H1 (cell line): ENCODE results near the gene RFK. TPM values are rescaled to one million over a fixed set of nuclear protein-coding genes. Genes with fewer than 3 reads are reported as not detected.

Experiments used
- CTCF ChIA-PET: fragments of 300-600 bp; sonication (Branson Sonifier 250); formaldehyde crosslinking; loops from one replicate; lab custom pipeline; 2021; ENCODE audit not compliant: partially characterized antibody; lab: Charles Lee
- POLR2A ChIA-PET: fragments of 300-600 bp; sonication (Branson Sonifier 250); formaldehyde crosslinking; loops from one replicate; lab custom pipeline; 2021; ENCODE audit warnings: inconsistent platforms; ENCODE audit not compliant: partially characterized antibody; lab: Charles Lee
- DNase-seq, 2 experiments: peaks; one replicate each; pipeline versions ENCODE4 v3.0.0 to v3.0.0-alpha.2; 2010 to 2022; ENCODE audit warnings: low spot score in 2 of 2, low read depth in 1 of 2, mixed read lengths in 1 of 2
- FAIRE-seq: peaks from 2 replicates; lab custom pipeline; 2011; peaks lifted over from hg19 to GRCh38; lab: Jason Lieb, UNC
- H2AFZ ChIP-seq: 2 replicates; pipeline ENCODE4 v1.8.1; 2012; ENCODE audit warnings: low read length, inconsistent platforms
- H2AK5ac ChIP-seq: 2 replicates; pipeline ENCODE4 v1.6.1; 2013; ENCODE audit warnings: low read depth, low read length
- H2BK120ac ChIP-seq: replicated peaks from 2 replicates; pipeline ENCODE3; 2013; ENCODE audit warnings: low read depth, low read length, inconsistent platforms
- H2BK12ac ChIP-seq: 2 replicates; pipeline ENCODE4 v1.6.1; 2013; ENCODE audit warnings: low read depth, low read length
- H2BK15ac ChIP-seq: 2 replicates; pipeline ENCODE4 v1.6.1; 2013; ENCODE audit warnings: low read length
- H2BK20ac ChIP-seq: 2 replicates; pipeline ENCODE4 v1.6.1; 2013; ENCODE audit warnings: low read length
- H2BK5ac ChIP-seq: 2 replicates; pipeline ENCODE4 v1.6.1; 2013; ENCODE audit warnings: low read depth, low read length
- H3K14ac ChIP-seq: 2 replicates; pipeline ENCODE4 v1.6.1; 2013; ENCODE audit warnings: inconsistent platforms; ENCODE audit not compliant: insufficient read length
- H3K18ac ChIP-seq: 2 replicates; pipeline ENCODE4 v1.6.1; 2013; ENCODE audit warnings: low read length; ENCODE audit errors: extremely low read depth
- H3K23ac ChIP-seq: 2 replicates; pipeline ENCODE4 v1.6.1; 2013; ENCODE audit warnings: inconsistent platforms; ENCODE audit not compliant: insufficient read length
- H3K23me2 ChIP-seq: 2 replicates; pipeline ENCODE4 v1.6.1; 2013; ENCODE audit warnings: low read depth, low read length
- H3K27ac ChIP-seq: 2 replicates; pipeline ENCODE4 v1.6.1; 2011; ENCODE audit warnings: low read depth, low read length, inconsistent platforms
- H3K27me3 ChIP-seq, 4 experiments: replicated peaks in 1 of 4; 1 replicate in 1 of 4; 2 replicates in 3 of 4; pipeline versions ENCODE4 v1.6.1 to v1.8.1; 2011 to 2013; ENCODE audit warnings: low read length in 3 of 4, mild to moderate bottlenecking in 3 of 4, inconsistent platforms in 2 of 4, mixed read lengths in 2 of 4, moderate library complexity in 1 of 4; ENCODE audit not compliant: control insufficient read depth in 3 of 4, insufficient read depth in 3 of 4; ENCODE audit errors: extremely low read depth in 1 of 4
- H3K36me3 ChIP-seq, 4 experiments: 2 replicates each; pipeline versions ENCODE4 v1.6.1 to v1.8.1; 2011 to 2013; ENCODE audit warnings: mild to moderate bottlenecking in 4 of 4, low read length in 3 of 4, moderate library complexity in 2 of 4, control low read depth in 1 of 4, inconsistent platforms in 1 of 4; ENCODE audit not compliant: insufficient read depth in 4 of 4, control insufficient read depth in 2 of 4
- H3K4ac ChIP-seq: replicated peaks from 2 replicates; pipeline ENCODE3; 2013; ENCODE audit warnings: low read length, low read depth, mixed read lengths, inconsistent platforms; ENCODE audit not compliant: insufficient read length
- H3K4me1 ChIP-seq, 4 experiments: replicated peaks in 1 of 4; 1 replicate in 1 of 4; 2 replicates in 3 of 4; pipeline versions ENCODE4 v1.6.1 to v1.8.1; 2011 to 2013; ENCODE audit warnings: low read length in 3 of 4, inconsistent platforms in 2 of 4, mixed read lengths in 1 of 4; ENCODE audit not compliant: insufficient read depth in 4 of 4, control insufficient read depth in 3 of 4
- H3K4me2 ChIP-seq, 2 experiments: 2 replicates each; pipeline versions ENCODE4 v1.6.1 to v1.8.1; 2011 to 2013; ENCODE audit warnings: low read depth in 2 of 2, low read length in 2 of 2, control low read depth in 1 of 2, inconsistent platforms in 1 of 2, mild to moderate bottlenecking in 1 of 2; ENCODE audit not compliant: insufficient read depth in 1 of 2
- H3K4me3 ChIP-seq, 4 experiments: fragments of 200-600, 300-600 bp in 1 of 4; sonication (generic), shearing (Covaris generic), sonication (Bioruptor Twin) in 1 of 4; 2 replicates each; pipeline versions ENCODE4 v1.5.1 to v1.8.1; 2011 to 2016; ENCODE audit warnings: low read length in 4 of 4, low read depth in 3 of 4, control low read depth in 2 of 4, inconsistent platforms in 2 of 4, mild to moderate bottlenecking in 2 of 4, mixed read lengths in 1 of 4, moderate library complexity in 1 of 4; ENCODE audit not compliant: insufficient read depth in 2 of 4; ENCODE audit errors: extremely low read depth in 1 of 4
- H3K56ac ChIP-seq: replicated peaks from 2 replicates; pipeline ENCODE3; 2013; ENCODE audit warnings: low read depth, mild to moderate bottlenecking, mixed read lengths, low read length, inconsistent platforms; ENCODE audit not compliant: insufficient read length
- H3K79me1 ChIP-seq: 2 replicates; pipeline ENCODE4 v1.6.1; 2013; ENCODE audit warnings: low read depth, low read length, control low read depth
- H3K79me2 ChIP-seq, 2 experiments: 2 replicates each; pipeline versions ENCODE4 v1.6.1 to v1.8.1; 2012 to 2013; ENCODE audit warnings: low read length in 2 of 2, mild to moderate bottlenecking in 2 of 2, inconsistent platforms in 1 of 2; ENCODE audit not compliant: insufficient read depth in 2 of 2, control insufficient read depth in 1 of 2
- H3K9ac ChIP-seq, 4 experiments: replicated peaks in 1 of 4; 1 replicate in 1 of 4; 2 replicates in 3 of 4; pipeline versions ENCODE4 v1.6.1 to v1.8.1; 2011 to 2013; ENCODE audit warnings: low read depth in 3 of 4, low read length in 3 of 4, control low read depth in 2 of 4, mild to moderate bottlenecking in 2 of 4, moderate library complexity in 2 of 4, inconsistent platforms in 1 of 4; ENCODE audit errors: extremely low read depth in 1 of 4
- H3K9me3 ChIP-seq, 2 experiments: 2 replicates each; pipeline versions ENCODE4 v1.6.1 to v1.8.1; 2012 to 2013; ENCODE audit warnings: mild to moderate bottlenecking in 2 of 2, moderate library complexity in 2 of 2, control low read depth in 1 of 2, inconsistent platforms in 1 of 2, low read depth in 1 of 2, low read length in 1 of 2, mixed read lengths in 1 of 2; ENCODE audit not compliant: insufficient read depth in 2 of 2
- H4K20me1 ChIP-seq, 2 experiments: replicated peaks in 1 of 2; 2 replicates each; pipeline versions ENCODE3 to v1.8.1; 2011 to 2013; ENCODE audit warnings: inconsistent platforms in 2 of 2, low read length in 2 of 2, mild to moderate bottlenecking in 1 of 2; ENCODE audit not compliant: insufficient read depth in 2 of 2, control insufficient read depth in 1 of 2
- H4K5ac ChIP-seq: 2 replicates; pipeline ENCODE4 v1.6.1; 2013; ENCODE audit warnings: low read length, low read depth, mixed read lengths, inconsistent platforms; ENCODE audit not compliant: insufficient read length
- H4K8ac ChIP-seq: 2 replicates; pipeline ENCODE4 v1.8.0; 2013; ENCODE audit warnings: mild to moderate bottlenecking, moderate library complexity, low read length, inconsistent platforms; ENCODE audit not compliant: insufficient read depth; ENCODE audit errors: extremely low read depth
- H4K91ac ChIP-seq: replicated peaks from 2 replicates; pipeline ENCODE3; 2013; ENCODE audit warnings: low read length, mixed read lengths, inconsistent platforms; ENCODE audit not compliant: insufficient read length
- ASH2L ChIP-seq: fragments of 200-600, 300-600 bp; sonication (generic); IDR thresholded peaks from one replicate; pipeline ENCODE4 v1.7.1; 2017; ENCODE audit warnings: low read length
- BCL11A ChIP-seq, 2 experiments: IDR thresholded peaks; one replicate each; pipeline ENCODE4 v1.6.1; 2011; ENCODE audit warnings: low read depth in 2 of 2, low read length in 2 of 2, mild to moderate bottlenecking in 2 of 2
- CEBPB ChIP-seq: IDR thresholded peaks from 2 replicates; pipeline ENCODE4 v1.6.1; 2012; ENCODE audit warnings: low read depth, low read length
- EZH2 ChIP-seq: fragments of 200-600 bp; sonication (generic); IDR thresholded peaks from 2 replicates; pipeline ENCODE4 v1.7.1; 2012; ENCODE audit warnings: low read depth, mild to moderate bottlenecking, moderate library complexity, low read length, inconsistent platforms; ENCODE audit not compliant: severe bottlenecking
- GABPA ChIP-seq: IDR thresholded peaks from 2 replicates; pipeline ENCODE4 v1.6.1; 2011; ENCODE audit warnings: mild to moderate bottlenecking, low read length, moderate library complexity, borderline replicate concordance; ENCODE audit not compliant: insufficient read depth
- HDAC6 ChIP-seq: IDR thresholded peaks from one replicate; pipeline ENCODE4 v1.7.1; 2012; ENCODE audit warnings: low read depth, mild to moderate bottlenecking, inconsistent platforms, low read length, moderate library complexity
- KDM1A ChIP-seq: fragments of 200-600, 300-600 bp; sonication (generic); IDR thresholded peaks from 2 replicates; pipeline ENCODE4 v1.7.1; 2016; ENCODE audit warnings: mild to moderate bottlenecking, low read length, borderline replicate concordance
- POLR2AphosphoS5 ChIP-seq: IDR thresholded peaks from 2 replicates; pipeline ENCODE4 v1.6.1; 2011; ENCODE audit warnings: low read depth, low read length
- POU5F1 ChIP-seq: IDR thresholded peaks from 2 replicates; pipeline ENCODE4 v1.6.1; 2011; ENCODE audit warnings: low read depth, mild to moderate bottlenecking, low read length, moderate library complexity
- RFX5 ChIP-seq: IDR thresholded peaks from 2 replicates; pipeline ENCODE4 v1.6.1; 2011; ENCODE audit warnings: low read depth, low read length, improper control_type of control experiment, borderline replicate concordance
- SRF ChIP-seq: IDR thresholded peaks from 2 replicates; pipeline ENCODE4 v1.6.1; 2011; ENCODE audit warnings: mild to moderate bottlenecking, low read depth, low read length, moderate library complexity
- TBP ChIP-seq: IDR thresholded peaks from 2 replicates; pipeline ENCODE4 v1.6.1; 2011; ENCODE audit warnings: low read depth, low read length, improper control_type of control experiment
- WGBS, 2 experiments: shearing (Covaris generic) in 1 of 2; methylation state at CpG; one replicate each; pipeline versions ENCODE4 v1.1.6 to v1.1.7; 2013 to 2015; ENCODE audit warnings: low lambda C conversion rate in 2 of 2, mixed read lengths in 2 of 2, inconsistent platforms in 1 of 2, low coverage in 1 of 2, missing lambda C conversion rate in 1 of 2; ENCODE audit not compliant: insufficient replicate concordance in 2 of 2, insufficient coverage in 1 of 2, insufficient read length in 1 of 2; ENCODE audit errors: extremely low coverage in 1 of 2, missing lambda C conversion rate in 1 of 2; 5-methylcytosine and 5-hydroxymethylcytosine counted together
- polyA plus RNA-seq, 7 experiments: library from polyadenylated mRNA; depleted of rRNA in 3 of 7; stranded (reverse) in 5 of 7; unstranded in 2 of 7; fragments of >200 nt in 5 of 7; fragments of 200-250 nt in 2 of 7; gene quantifications; 1 replicate in 5 of 7; 2 replicates in 1 of 7; 4 replicates in 1 of 7; pipeline versions ENCODE4 v1.2.1 to v1.2.3, GENCODE V29; 2011 to 2013; ENCODE audit warnings: missing spikeins in 2 of 7, mixed read lengths in 2 of 7
- total RNA-seq: library from RNA; stranded (reverse); fragmentation: NEBNext Ultra II Directional; extraction: Animal tissue kit (Norgen Biotek cat#: 25700); gene quantifications from 2 replicates; pipeline ENCODE4 v1.2.1, GENCODE V29; 2021
- TF ChIP-seq, protein P1 (sequence below): IDR thresholded peaks from 2 replicates; pipeline ENCODE4 v1.6.1; 2012; ENCODE audit warnings: low read length, inconsistent platforms

The RFK gene
- total and polyA plus RNA-seq, 2 of the 8 experiments (the other 6 are each of a cell fraction or from before 2014, with no cell fraction given) = 4.3 to 10.6 TPM

DNA sequence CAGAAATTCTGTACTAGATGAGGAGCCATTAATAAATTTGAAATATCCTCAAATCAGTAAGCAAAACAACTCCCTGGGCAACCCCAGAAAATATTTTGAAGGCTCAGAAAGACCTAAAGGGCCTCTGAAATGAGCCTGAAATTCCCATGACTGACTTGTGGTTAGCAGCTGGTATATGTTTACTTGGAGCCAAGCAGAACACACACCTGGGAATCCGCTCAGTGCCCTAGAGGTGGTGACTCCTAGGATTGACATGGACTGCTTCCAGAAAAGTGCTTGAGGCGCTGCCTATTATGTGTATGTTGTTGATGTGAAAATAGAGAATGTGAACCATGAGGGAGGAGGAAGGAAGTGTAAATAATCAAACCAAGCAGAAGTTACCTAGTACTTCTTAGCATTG is 14.7 kb downstream of the RFK start:
- Histone ChIP-seq H2BK5ac (no peak overlapping the region), H3K79me1 (no peaks in the 10 kb centered on the region), H2AK5ac (no peak overlapping the region), H4K91ac (no peak overlapping the region), H3K9ac (no peak overlapping the region), H3K18ac (no peak overlapping the region), H3K79me2 (no peaks in the 10 kb centered on the region), H3K4me2 (no peak overlapping the region), H3K27me3 (no peaks in the 10 kb centered on the region), H4K8ac (no peak overlapping the region), H3K4me1 (no peaks in the 10 kb centered on the region), H2BK120ac (no peak overlapping the region), H2BK12ac (no peak overlapping the region), H3K4me3 (no peak overlapping the region), H3K56ac (no peak overlapping the region), H3K27ac (no peak overlapping the region), H3K9me3 (no peaks in the 10 kb centered on the region), H2BK20ac (no peak overlapping the region), H3K23ac (no peak overlapping the region), H4K5ac (no peak overlapping the region), H3K23me2 (no peaks in the 10 kb centered on the region), H2AFZ (no peak overlapping the region), H3K14ac (no peak overlapping the region), H3K36me3 (no peaks in the 10 kb centered on the region), H3K4ac (no peak overlapping the region), H2BK15ac (no peak overlapping the region), H4K20me1 (no peaks in the 10 kb centered on the region)
- CTCF ChIA-PET = interaction anchor here (1.2 to 4.9 kb wide), 3 partner anchors 14 to 285 kb away, joined by 3 to 18 read pairs (median 3); partner anchors contain the start of gene RFK
- POLR2A ChIA-PET = no interaction called here
- FAIRE-seq (no peak), DNase-seq (no peak)
- WGBS, 2 experiments = 85% methylated on average over 2 of the region's 2 CpGs; no CpG with 5 or more reads in 1 of the 2 experiments
- TF ChIP-seq, protein P1, sequence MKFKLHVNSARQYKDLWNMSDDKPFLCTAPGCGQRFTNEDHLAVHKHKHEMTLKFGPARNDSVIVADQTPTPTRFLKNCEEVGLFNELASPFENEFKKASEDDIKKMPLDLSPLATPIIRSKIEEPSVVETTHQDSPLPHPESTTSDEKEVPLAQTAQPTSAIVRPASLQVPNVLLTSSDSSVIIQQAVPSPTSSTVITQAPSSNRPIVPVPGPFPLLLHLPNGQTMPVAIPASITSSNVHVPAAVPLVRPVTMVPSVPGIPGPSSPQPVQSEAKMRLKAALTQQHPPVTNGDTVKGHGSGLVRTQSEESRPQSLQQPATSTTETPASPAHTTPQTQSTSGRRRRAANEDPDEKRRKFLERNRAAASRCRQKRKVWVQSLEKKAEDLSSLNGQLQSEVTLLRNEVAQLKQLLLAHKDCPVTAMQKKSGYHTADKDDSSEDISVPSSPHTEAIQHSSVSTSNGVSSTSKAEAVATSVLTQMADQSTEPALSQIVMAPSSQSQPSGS = no peak
- TF ChIP-seq POU5F1 (no peak), RFX5 (no peak), ASH2L (no peak), HDAC6 (no peak), BCL11A (IDR thresholded peaks at IDR 0.05; ENCODE audit: low read depth in 2 of 2, low read length in 2 of 2) (no peak), EZH2 (no peak), KDM1A (no peak), CEBPB (no peak), TBP (no peak), GABPA (no peak), POLR2AphosphoS5 (no peak), SRF (no peak)
